Astrocyte (in vitro differentiated cells and primary cell): ENCODE results near the gene OPALIN. TPM values are rescaled to one million over a fixed set of nuclear protein-coding genes. Genes with fewer than 3 reads are reported as not detected.

Experiments
- DNase-seq: peaks from one replicate; pipeline ENCODE4 v3.0.0-alpha.2; 2010; ENCODE audit warnings: low read depth
- FAIRE-seq: peaks from 2 replicates; lab custom pipeline; 2011; peaks lifted over from hg19 to GRCh38; lab: Jason Lieb, UNC
- H2AFZ ChIP-seq: 2 replicates; pipeline ENCODE4 v1.6.0; 2012; ENCODE audit warnings: low read depth, low read length, inconsistent platforms
- H3K27ac ChIP-seq: 2 replicates; pipeline ENCODE4 v1.5.1; 2011; ENCODE audit warnings: low read depth, low read length, inconsistent platforms
- H3K27me3 ChIP-seq: 2 replicates; pipeline ENCODE4 v1.6.0; 2011; ENCODE audit warnings: low read length, inconsistent platforms; ENCODE audit not compliant: insufficient read depth
- H3K36me3 ChIP-seq: 2 replicates; pipeline ENCODE4 v1.5.1; 2011; ENCODE audit warnings: low read length, inconsistent platforms; ENCODE audit not compliant: insufficient read depth
- H3K4me1 ChIP-seq: 2 replicates; pipeline ENCODE4 v1.5.1; 2011; ENCODE audit warnings: low read length, inconsistent platforms; ENCODE audit not compliant: insufficient read depth
- H3K4me2 ChIP-seq: 2 replicates; pipeline ENCODE4 v1.6.0; 2012; ENCODE audit warnings: low read length, inconsistent platforms
- H3K4me3 ChIP-seq: 2 replicates; pipeline ENCODE4 v1.5.1; 2011; ENCODE audit warnings: low read depth, mild to moderate bottlenecking, low read length, inconsistent platforms; ENCODE audit not compliant: insufficient read depth
- H3K79me2 ChIP-seq: 2 replicates; pipeline ENCODE4 v1.6.0; 2012; ENCODE audit warnings: mild to moderate bottlenecking, low read length, inconsistent platforms; ENCODE audit not compliant: insufficient read depth
- H3K9ac ChIP-seq: 2 replicates; pipeline ENCODE4 v1.6.0; 2012; ENCODE audit warnings: mild to moderate bottlenecking, low read length, inconsistent platforms
- H3K9me3 ChIP-seq: 2 replicates; pipeline ENCODE4 v1.5.1; 2012; ENCODE audit warnings: low read depth, mild to moderate bottlenecking, low read length, inconsistent platforms; ENCODE audit not compliant: insufficient read depth
- H4K20me1 ChIP-seq: 2 replicates; pipeline ENCODE4 v1.6.0; 2012; ENCODE audit warnings: low read length, inconsistent platforms; ENCODE audit not compliant: insufficient read depth
- H3K27ac Mint-ChIP-seq: one replicate; pipeline ENCODE4 v1.8.0; 2021; ENCODE audit warnings: mild to moderate bottlenecking, mixed read lengths; ENCODE audit not compliant: unreplicated experiment
- H3K27me3 Mint-ChIP-seq: one replicate; pipeline ENCODE4 v1.8.0; 2021; ENCODE audit warnings: low read depth, mixed read lengths; ENCODE audit not compliant: unreplicated experiment
- H3K36me3 Mint-ChIP-seq: one replicate; pipeline ENCODE4 v1.8.0; 2021; ENCODE audit warnings: low read depth, mixed read lengths; ENCODE audit not compliant: unreplicated experiment
- H3K4me1 Mint-ChIP-seq: one replicate; pipeline ENCODE4 v1.8.0; 2021; ENCODE audit warnings: low read depth, mixed read lengths; ENCODE audit not compliant: unreplicated experiment
- H3K4me3 Mint-ChIP-seq: one replicate; pipeline ENCODE4 v1.8.0; 2021; ENCODE audit warnings: mild to moderate bottlenecking, moderate library complexity, mixed read lengths; ENCODE audit not compliant: unreplicated experiment
- H3K9me3 Mint-ChIP-seq: one replicate; pipeline ENCODE4 v1.8.0; 2021; ENCODE audit warnings: mild to moderate bottlenecking, mixed read lengths; ENCODE audit not compliant: unreplicated experiment
- CTCF ChIP-seq: IDR thresholded peaks from 2 replicates; pipeline ENCODE4 v1.5.1; 2011; ENCODE audit warnings: low read depth, mild to moderate bottlenecking, inconsistent platforms, low read length, moderate library complexity; ENCODE audit not compliant: insufficient read depth
- EZH2 ChIP-seq: IDR thresholded peaks from 2 replicates; pipeline ENCODE4 v1.6.1; 2012; ENCODE audit warnings: mild to moderate bottlenecking, low read length, inconsistent platforms; ENCODE audit not compliant: insufficient read depth
- total RNA-seq: library from RNA; stranded (reverse); gene quantifications from 2 replicates; pipeline ENCODE4 v1.2.1, GENCODE V29; 2021

OPALIN gene
- total RNA-seq, 1 donor from 2014 or later, result not detected

GRCh38 chr10:96407560-96408069 lies 48.8 kb upstream of the OPALIN start:
- DNase-seq, result no peak
- Histone ChIP-seq H3K4me1 (no peaks in the 10 kb centered on the region), H3K27me3 (peaks cover 20% of the 10 kb centered on the region), H3K79me2 (no peaks in the 10 kb centered on the region), H3K4me3 (no peak overlapping the region), H3K9ac (no peak overlapping the region), H2AFZ (no peak overlapping the region), H3K4me2 (no peak overlapping the region), H4K20me1 (no peaks in the 10 kb centered on the region), H3K27ac (no peak overlapping the region), H3K36me3 (no peaks in the 10 kb centered on the region), H3K9me3 (no peaks in the 10 kb centered on the region)
- FAIRE-seq, result no peak
- H3K4me1 Mint-ChIP-seq, result peaks cover 2% of the 10 kb centered on the region
- H3K9me3 Mint-ChIP-seq, result peaks cover 7% of the 10 kb centered on the region
- no peak overlapping the region for H3K4me3 Mint-ChIP-seq
- no peak overlapping the region for H3K27ac Mint-ChIP-seq
- peaks cover 38% of the 10 kb centered on the region for H3K27me3 Mint-ChIP-seq
- TF ChIP-seq EZH2 (no peak), CTCF (no peak)
- H3K36me3 Mint-ChIP-seq, result peaks cover 6% of the 10 kb centered on the region

GRCh38 chr10:96406091-96406490 lies 47.3 kb upstream of the OPALIN start:
- peaks cover 4% of the 10 kb centered on the region for H3K9me3 Mint-ChIP-seq
- no peak overlapping the region for H3K4me2 ChIP-seq
- H2AFZ ChIP-seq, result no peak overlapping the region
- no peaks in the 10 kb centered on the region for H3K4me1 Mint-ChIP-seq
- no peaks in the 10 kb centered on the region for H3K9me3 ChIP-seq
- FAIRE-seq, result no peak
- H3K27ac ChIP-seq, result no peak overlapping the region
- no peaks in the 10 kb centered on the region for H3K36me3 ChIP-seq
- peaks cover 45% of the 10 kb centered on the region for H3K27me3 Mint-ChIP-seq
- no peak overlapping the region for H3K27ac Mint-ChIP-seq
- H3K36me3 Mint-ChIP-seq, result peaks cover 6% of the 10 kb centered on the region
- H3K4me3 ChIP-seq, result no peak overlapping the region
- no peaks in the 10 kb centered on the region for H3K4me1 ChIP-seq
- no peak for DNase-seq
- no peak overlapping the region for H3K4me3 Mint-ChIP-seq
- H3K79me2 ChIP-seq, result no peaks in the 10 kb centered on the region
- H4K20me1 ChIP-seq, result no peaks in the 10 kb centered on the region
- TF ChIP-seq CTCF, result no peak
- TF ChIP-seq EZH2, result no peak
- H3K27me3 ChIP-seq, result peaks cover 29% of the 10 kb centered on the region
- no peak overlapping the region for H3K9ac ChIP-seq
